Coronary artery (tissue), 2 donors: ENCODE data around the gene ESR2.
A peak's percentile ranks its signal among the peaks of the same experiment; 100 is the strongest.
"Not testable (repeated sequence)": the region's sequence is repeated elsewhere in the genome, so short reads cannot be mapped to it uniquely, and the experiment has no call there.

Source experiments
- DNase-seq: peaks from one replicate; pipeline ENCODE4 v3.0.0-alpha.2; 2017; ENCODE audit warnings: low spot score
- H3K27ac ChIP-seq, 2 donors: fragments of 200-600 bp; sonication (generic); one replicate each; pipeline ENCODE4 v1.5.1; 2016 to 2019
- H3K4me3 ChIP-seq: fragments of 200-600 bp; sonication (generic); 2 replicates; pipeline ENCODE4 v1.5.1; 2016; ENCODE audit warnings: mild to moderate bottlenecking, moderate library complexity
- CTCF ChIP-seq: fragments of 200-600 bp; sonication (generic); IDR thresholded peaks from one replicate; pipeline ENCODE4 v1.5.1; 2019; ENCODE audit warnings: antibody characterized with exemption

The ESR2 gene

DNA sequence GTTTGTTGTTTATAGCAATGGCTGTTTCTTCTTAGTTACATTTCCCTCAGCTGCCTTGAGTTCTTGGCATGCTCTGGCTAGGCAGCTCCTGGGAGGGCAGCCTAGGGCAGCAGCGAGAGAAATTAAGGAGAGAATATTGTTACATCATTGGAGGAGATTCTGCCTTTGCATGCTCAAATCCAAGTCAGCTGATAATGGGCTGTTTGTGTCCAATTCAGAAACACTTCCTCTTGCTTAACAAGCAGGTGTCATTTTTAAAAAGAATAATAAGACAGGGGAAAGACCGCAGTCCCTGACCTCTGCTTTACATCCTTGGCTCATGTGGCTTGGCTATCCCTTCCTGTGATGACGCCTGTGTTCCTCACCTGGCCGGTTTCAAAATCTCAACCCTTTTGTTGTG, 76.9 kb downstream of the ESR2 start:
- TF ChIP-seq CTCF, result no peak
- no peak overlapping the region for H3K27ac ChIP-seq
- no peak overlapping the region for H3K4me3 ChIP-seq
- no peak for DNase-seq

- H3K27ac ChIP-seq, result no peak overlapping the region
Measured at GRCh38 chr14:64215978-64216377, 78.2 kb downstream of the ESR2 start.

DNA sequence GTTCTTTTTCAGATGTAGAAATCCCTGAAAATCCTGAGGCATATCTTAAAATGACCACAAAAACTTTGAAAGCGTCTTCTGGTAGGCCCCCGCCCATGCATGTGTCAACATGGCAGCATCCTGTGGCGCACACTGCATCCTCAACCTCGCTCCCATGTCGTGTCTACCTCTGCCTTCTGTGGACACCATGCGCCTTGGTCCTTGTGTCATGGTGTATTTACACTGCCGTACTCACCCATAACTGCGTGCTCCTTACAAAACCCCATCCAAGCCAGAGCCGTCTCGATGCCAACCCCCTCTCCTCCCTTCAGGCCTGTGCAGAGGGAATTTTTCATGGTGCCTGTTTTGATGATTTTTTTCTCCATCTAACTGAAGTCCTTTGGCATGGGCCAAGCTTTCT, 78.9 kb downstream of the ESR2 start:
- Histone ChIP-seq H3K4me3 (no peak overlapping the region), H3K27ac (no peak overlapping the region)

More at GRCh38 chr14:64215978-64216377, 78.2 kb downstream of the ESR2 start:
- DNase-seq, result no peak
- no peak overlapping the region for H3K4me3 ChIP-seq
- TF ChIP-seq CTCF, result no peak

DNA sequence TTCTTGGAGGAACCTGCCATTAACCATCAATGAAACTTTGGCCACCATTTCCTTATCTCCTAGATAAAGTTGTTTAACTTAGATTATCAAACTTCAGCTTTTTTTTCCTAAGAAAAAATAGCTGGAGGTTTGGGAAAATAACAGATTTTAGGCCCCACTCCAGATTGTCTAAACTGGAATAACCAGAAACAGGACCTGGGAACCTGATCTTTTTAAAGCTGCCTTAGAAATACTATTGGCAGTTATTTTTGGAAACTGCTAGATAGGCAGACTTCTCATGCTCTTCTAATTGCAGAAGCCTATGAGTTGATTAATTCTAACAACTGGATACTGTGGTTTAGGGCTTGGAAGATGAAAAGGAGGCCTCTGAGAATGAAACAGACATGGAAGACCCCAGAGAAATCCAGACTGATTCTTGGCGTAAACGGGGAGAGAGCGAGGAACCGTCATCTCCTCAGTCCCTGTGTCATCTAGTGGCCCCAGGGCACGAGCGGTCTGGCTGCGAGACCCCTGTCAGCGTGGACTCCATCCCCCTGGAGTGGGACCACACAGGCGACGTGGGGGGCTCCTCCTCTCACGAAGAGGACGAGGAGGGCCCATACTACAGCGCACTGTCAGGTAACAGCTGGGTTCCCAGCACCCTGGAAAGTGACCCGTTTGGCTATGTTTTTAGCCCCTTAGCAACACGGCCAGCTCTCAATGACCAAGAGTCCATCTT, 80.2 kb downstream of the ESR2 start:
- peak overlapping the region; percentile 53 to 66 for H3K27ac ChIP-seq
- no peak for DNase-seq
- no peak overlapping the region for H3K4me3 ChIP-seq
- TF ChIP-seq CTCF, result no peak

More for the DNA sequence above, 78.9 kb downstream of the ESR2 start:
- DNase-seq, result no peak
- no peak for TF ChIP-seq CTCF

GRCh38 chr14:64213086-64213485, 81.1 kb downstream of the ESR2 start:
- H3K4me3 ChIP-seq, result no peak overlapping the region
- no peak for DNase-seq
- no peak for TF ChIP-seq CTCF
- H3K27ac ChIP-seq, result peak overlapping the region; percentile 53 to 66

GRCh38 chr14:64212666-64213065, 81.5 kb downstream of the ESR2 start:
- no peak for DNase-seq
- Histone ChIP-seq H3K27ac (no peak overlapping the region), H3K4me3 (no peak overlapping the region)
- TF ChIP-seq CTCF, result no peak

- not testable (repeated sequence) for H3K27ac ChIP-seq, H3K4me3 ChIP-seq, DNase-seq
Measured at GRCh38 chr14:64210912-64211311, 83.3 kb downstream of the ESR2 start.
